GM21515 (cell line): ENCODE measurements around the gene CAD.

Experiments
- ATAC-seq: cut with Tn5 transposase; IDR thresholded peaks from one replicate; pipeline ENCODE4 v1.9.1; 2021; ENCODE audit not compliant: unreplicated experiment

The CAD gene

GRCh38 chr2:27223416-27223815 lies 6.2 kb downstream of the CAD start:
- no peak for ATAC-seq

DNA sequence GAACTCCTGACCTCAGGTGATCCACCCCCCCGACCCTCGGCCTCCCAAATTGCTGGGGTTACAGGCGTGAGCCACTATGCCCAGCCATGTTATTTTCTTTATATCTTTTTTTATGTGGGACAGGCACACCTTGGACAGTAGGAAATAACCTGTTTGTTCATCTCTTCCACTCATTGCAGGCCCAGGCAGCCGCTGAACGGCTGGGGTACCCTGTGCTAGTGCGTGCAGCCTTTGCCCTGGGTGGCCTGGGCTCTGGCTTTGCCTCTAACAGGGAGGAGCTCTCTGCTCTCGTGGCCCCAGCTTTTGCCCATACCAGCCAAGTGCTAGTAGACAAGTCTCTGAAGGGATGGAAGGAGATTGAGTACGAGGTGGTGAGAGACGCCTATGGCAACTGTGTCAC lies 8.4 kb downstream of the CAD start:
- no peak for ATAC-seq

DNA sequence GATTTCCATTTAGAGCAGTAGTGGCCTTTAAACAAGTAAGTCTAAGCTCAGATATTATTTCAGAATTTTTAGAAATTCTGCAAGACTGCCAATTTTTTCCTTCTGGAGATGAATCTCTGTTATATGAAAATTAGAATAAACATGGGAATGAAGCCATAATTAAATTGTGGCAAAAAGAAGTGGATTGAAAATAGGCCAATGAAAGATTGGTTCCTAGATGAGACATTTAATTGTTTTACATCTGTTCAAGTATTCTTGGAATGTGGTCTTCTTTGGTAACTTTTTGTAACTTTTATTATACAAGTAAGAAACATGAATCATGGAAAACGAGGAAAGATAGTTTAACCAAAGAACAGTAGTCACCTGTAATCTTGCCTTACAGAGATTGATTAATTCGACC lies 10.3 kb downstream of the CAD start:
- no peak for ATAC-seq

DNA sequence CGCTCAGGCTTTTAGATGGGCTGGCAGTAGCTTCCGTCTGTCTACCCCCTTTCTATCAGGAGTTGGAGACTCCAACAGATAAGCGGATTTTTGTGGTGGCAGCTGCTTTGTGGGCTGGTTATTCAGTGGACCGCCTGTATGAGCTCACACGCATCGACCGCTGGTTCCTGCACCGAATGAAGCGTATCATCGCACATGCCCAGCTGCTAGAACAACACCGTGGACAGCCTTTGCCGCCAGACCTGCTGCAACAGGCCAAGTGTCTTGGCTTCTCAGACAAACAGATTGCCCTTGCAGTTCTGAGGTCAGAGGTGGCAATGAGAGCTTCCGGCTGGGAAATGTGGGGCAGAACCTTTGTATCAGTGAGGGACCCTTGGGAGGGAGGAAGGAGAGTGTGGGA lies 14.8 kb downstream of the CAD start:
- ATAC-seq, result no peak

GRCh38 chr2:27233341-27233740 lies 16.2 kb downstream of the CAD start:
- ATAC-seq, result no peak

DNA sequence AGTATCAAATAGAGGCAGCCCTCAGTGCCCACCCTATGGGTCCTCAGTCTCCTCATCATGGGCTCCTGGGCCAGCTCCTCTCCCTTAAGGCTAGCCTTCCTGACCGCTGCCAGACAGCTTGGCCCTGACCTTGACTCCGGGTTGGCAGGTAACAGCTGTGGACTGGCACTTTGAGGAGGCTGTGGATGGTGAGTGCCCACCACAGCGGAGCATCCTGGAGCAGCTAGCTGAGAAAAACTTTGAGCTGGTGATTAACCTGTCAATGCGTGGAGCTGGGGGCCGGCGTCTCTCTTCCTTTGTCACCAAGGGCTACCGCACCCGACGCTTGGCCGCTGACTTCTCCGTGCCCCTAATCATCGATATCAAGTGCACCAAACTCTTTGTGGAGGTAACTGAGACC lies 19.0 kb downstream of the CAD start:
- ATAC-seq, result no peak

- no peak for ATAC-seq
These were observed 19.5 kb downstream of the CAD start for GRCh38 chr2:27236626-27237025.

- no peak for ATAC-seq
These were observed 20.3 kb downstream of the CAD start for GRCh38 chr2:27237341-27237945.

- no peak for ATAC-seq
These were observed 21.8 kb downstream of the CAD start for GRCh38 chr2:27238976-27239375.

DNA sequence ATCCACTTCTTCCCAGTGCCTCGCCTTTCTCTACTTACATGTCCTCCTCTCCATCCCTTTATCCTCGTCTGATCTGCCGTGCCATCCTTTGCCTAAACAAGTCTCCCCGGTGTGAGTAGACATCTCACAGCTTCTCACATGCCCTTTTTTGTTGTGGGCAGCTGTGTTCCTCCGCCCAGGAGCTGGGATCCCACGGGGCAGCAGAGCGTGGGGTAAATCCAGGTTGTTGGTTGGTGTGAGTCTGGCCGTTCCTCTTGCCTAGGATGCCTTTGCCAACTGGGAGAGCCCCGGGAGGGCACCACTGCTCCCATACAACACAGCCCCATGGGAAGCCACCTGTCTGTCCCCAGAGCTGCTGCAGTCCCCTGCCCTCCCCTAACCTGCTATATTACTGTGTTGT lies 23.2 kb downstream of the CAD start:
- no peak for ATAC-seq

DNA sequence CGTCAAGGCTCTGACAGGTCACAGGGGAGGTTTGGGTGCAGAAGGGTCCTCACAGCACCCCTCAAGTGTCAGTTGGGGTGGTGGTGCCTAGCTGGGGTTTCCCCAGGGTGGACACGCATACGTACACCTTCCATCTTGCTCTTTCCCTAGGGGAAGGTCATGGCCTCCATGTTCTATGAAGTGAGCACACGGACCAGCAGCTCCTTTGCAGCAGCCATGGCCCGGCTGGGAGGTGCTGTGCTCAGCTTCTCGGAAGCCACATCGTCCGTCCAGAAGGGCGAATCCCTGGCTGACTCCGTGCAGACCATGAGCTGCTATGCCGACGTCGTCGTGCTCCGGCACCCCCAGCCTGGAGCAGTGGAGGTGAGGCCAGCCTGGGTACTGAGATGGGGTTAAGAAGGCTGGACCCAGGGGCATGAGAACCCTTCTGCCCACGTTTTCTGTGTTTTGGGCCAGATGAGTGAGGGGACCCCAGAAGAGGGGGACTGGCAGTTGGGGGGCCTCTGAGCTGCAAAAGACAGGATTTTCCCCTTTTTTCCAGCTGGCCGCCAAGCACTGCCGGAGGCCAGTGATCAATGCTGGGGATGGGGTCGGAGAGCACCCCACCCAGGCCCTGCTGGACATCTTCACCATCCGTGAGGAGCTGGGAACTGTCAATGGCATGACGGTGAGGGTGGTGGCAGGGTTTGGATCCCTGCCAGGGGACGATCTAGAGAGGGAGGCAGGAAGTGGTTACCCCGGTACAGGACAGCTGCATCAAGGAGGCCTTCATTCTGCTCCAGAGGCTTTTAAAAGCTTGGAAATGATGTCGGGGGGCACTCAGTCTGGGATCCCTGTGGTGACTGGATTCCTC lies 24.8 kb downstream of the CAD start:
- no peak for ATAC-seq

GRCh38 chr2:27242614-27242951 lies 25.4 kb downstream of the CAD start:
- no peak for ATAC-seq

DNA sequence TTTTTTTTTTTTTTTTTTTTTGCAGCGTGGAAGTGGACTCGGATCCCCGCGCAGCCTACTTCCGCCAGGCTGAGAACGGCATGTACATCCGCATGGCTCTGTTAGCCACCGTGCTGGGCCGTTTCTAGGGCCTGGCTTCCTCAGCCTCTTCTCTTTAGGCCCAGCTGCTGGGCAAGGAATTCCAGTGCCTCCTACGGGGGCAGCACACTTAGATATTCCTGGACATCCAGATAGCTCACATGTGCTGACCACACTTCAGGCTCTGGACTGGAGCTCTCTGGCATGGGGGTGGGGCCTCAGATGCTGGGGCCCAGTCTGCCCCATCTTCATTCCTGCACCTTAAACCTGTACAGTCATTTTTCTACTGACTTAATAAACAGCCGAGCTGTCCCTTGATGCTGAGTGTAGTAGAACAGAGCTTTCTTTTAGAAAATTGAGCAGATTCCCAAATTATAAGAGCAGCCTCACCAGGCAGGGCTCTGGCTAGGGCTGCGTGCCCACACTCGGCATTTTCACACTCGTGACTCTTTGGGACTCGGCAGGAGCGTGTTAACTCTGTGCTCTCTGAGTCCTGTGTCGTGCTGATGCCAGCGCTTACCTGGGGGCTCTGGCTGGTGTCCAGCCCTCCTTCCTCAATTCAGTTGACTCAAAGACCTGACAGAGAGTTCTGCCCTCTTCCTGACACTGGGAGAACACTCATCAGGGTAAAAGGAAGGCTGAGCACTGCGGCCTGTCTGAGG lies 26.4 kb downstream of the CAD start:
- ATAC-seq, result no peak

DNA sequence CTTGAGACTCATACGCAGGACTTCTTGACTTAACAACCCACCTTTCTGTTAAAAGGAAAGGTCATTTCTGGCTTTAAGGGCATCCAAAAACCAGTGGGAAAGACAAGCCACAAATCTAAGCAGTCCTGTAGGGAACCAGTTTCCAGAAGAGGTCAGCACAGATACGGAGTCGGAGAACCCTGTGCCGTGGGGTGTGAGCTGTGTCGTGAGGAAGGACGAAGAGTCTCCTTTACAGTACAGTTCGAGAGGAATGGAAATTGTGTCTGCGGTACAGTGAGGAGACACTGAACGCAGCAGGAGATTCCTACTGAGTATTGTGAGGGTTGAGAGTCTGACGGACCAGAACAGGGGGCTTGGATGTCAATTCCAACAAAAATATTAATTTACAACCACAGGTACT lies 27.9 kb downstream of the CAD start:
- ATAC-seq, result no peak

- no peak for ATAC-seq
These were observed 28.5 kb downstream of the CAD start for GRCh38 chr2:27245626-27246025.

- no peak for ATAC-seq
These were observed 30.7 kb downstream of the CAD start for GRCh38 chr2:27247893-27248292.

DNA sequence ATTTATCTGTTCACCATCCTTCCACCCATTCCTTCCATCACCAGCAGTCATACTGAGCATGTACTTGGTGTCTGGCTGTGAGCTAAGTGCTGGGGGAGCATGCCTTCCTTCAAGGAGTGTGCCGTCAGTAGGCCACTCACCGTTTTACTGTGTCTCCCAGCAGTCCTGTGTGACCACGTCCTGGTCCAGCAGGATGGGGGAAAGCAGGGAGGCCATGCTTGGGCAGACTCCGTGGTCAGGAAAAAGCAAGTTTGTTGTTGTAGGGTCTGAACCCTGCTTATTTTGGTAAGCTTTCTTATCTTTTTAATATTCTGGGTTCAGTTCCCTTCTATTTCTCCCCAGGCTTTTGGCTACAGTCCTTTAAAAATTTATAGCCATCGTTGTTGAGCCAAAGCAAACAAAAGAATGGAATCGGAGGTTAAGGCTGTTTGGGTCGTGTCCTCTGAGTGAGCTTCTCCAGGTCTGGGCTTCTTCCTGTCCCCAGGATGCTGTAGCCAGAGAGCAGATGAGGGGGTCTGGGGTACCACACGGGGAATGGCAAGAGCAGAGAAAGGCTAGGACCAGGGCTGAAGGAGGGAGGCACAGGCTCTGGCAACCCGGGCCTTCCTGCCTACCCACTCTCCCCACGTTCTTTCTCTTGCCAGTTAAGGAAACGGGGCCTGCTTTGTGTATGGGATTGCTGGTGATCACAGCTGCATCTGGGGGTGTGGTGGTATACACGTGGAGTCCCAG lies 32.2 kb downstream of the CAD start:
- no peak for ATAC-seq

DNA sequence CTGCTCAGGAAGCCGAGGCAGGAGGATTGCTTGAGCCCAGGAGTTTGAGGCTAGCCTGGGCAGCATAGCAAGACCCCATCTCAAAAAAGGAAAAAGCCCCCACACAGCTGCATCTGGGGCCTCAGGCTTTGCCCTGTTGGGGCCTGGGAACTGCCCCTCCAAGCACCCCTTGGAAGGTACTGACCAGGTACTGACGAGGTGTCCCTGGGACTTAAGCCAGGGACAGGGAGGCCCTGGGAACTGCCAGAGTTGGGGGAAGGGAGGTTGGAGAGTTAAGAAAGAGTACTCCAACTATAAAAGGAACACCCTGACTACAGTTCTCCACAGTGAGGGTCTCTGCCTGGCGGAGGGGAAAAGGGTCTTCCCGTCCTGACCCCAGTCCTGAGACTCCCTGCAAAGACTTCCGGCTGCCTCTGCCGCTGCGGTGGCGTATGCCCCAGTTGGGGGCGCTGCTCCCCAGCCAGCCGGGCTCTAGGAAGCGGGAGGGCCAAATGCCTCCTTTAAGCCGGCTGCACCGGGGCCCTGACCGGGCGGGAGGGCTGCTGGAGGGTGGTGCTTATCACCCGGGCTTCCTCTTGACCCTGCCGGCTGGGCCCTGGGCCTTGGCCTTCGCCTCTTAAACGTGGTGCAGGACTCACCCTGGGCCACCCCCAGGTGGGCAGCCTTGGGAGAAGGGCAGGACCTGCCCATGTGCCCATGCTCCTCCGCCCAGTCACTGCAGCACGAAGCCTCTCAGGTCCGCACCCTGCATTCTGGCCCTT lies 32.9 kb downstream of the CAD start:
- ATAC-seq, result no peak

DNA sequence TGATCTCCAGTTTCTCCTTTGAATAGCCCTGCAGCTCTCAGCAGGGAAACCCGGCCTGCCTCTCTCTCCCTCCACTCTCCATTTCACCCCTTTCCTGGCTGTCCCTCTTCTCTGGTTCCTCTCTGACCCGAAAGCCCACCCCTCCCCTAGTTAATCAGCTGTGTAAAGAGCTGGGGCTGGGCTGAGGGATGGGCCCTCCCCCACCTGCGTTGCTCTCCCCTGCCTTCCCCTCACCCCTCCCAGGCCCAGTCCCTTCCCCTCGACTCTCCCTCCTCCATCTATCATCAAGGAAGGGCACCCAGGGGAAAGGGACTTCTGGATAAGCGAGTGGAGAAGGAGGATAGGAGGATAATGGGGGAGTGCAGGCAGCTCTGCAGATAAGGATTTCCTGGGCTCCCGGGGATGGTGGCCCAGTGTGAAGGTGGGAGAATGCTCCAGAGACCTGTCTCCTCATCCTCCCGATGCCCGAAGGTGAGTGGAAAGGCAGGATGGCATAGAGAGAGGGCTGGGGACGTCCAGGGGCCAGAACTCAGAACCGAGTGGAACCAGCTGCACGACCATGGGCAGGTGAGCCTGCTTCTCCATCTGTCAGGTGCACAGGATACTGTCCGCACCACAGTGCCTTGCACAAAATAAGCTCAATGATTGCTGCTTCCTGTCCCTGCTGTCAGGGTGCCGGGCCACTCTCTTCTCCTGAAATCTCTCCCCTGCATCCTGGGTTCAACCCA lies 33.6 kb downstream of the CAD start:
- no peak for ATAC-seq

GRCh38 chr2:27251766-27252165 lies 34.6 kb downstream of the CAD start:
- ATAC-seq, result no peak
